ENCODE results near the gene ARID1B. TPM values are rescaled to one million over a fixed set of nuclear protein-coding genes. Genes with fewer than 3 reads are reported as not detected.

The ARID1B gene
- total RNA-seq, 1 donor from 2014 or later: 101 TPM

DNA sequence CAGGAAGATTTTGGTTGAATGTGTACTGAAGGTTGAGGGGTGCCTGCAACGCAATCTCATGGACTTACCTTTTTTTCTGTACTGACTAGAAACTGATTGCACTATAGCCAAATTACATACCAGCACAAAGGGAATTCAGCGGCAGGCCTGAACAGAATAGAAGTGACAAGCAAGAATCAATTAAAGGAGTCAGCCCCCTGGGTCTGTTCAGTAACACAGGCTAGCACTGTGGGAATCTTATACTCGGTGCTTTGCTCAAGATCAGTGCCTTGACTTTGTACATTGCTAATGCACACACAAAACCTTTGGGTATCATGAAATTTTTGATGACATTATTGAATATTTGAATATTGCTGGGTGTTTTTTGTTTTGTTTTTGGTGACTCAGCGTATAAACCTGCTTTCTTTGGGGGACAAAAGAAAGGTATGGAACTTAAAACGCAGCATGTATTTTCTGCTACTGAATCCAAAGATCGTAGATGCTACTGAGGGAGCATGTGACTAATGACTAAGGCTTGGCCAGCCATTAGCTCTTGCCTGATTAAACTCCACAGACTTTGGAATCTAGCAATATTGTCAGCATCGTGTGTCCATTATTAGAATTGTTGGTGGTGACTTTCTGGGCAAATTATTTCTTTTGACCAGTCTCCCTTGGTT lies 236.6 kb downstream of the ARID1B start:
- Mint-ChIP-seq H3K36me3 (ENCODE audit: low read depth) (no peaks in the 10 kb centered on the region), H3K27me3 (ENCODE audit: low read depth) (no peaks in the 10 kb centered on the region), H3K4me3 (no peak overlapping the region), H3K9me3 (peaks cover 2% of the 10 kb centered on the region), H3K4me1 (peaks cover 37% of the 10 kb centered on the region), H3K27ac (ENCODE audit: unreplicated experiment) (no peak overlapping the region)
- TF ChIP-seq CTCF (conservative IDR thresholded peaks at IDR 0.05): no peak
- no peak for DNase-seq (ENCODE audit: low read depth, low spot score)

GRCh38 chr6:157014871-157015270 lies 237.7 kb downstream of the ARID1B start:
- DNase-seq (ENCODE audit: low read depth, low spot score): no peak
- TF ChIP-seq CTCF (conservative IDR thresholded peaks at IDR 0.05): no peak
- H3K27me3 Mint-ChIP-seq (ENCODE audit: low read depth): no peaks in the 10 kb centered on the region
- H3K27ac Mint-ChIP-seq (ENCODE audit: unreplicated experiment): no peak overlapping the region
- H3K36me3 Mint-ChIP-seq (ENCODE audit: low read depth): no peaks in the 10 kb centered on the region
- no peak overlapping the region for H3K4me3 Mint-ChIP-seq
- peaks cover 48% of the 10 kb centered on the region for H3K4me1 Mint-ChIP-seq
- H3K9me3 Mint-ChIP-seq: peaks cover 2% of the 10 kb centered on the region

GRCh38 chr6:157017022-157017421 lies 239.8 kb downstream of the ARID1B start:
- H3K4me1 Mint-ChIP-seq: peaks cover 57% of the 10 kb centered on the region
- no peaks in the 10 kb centered on the region for H3K27me3 Mint-ChIP-seq (ENCODE audit: low read depth)
- H3K36me3 Mint-ChIP-seq (ENCODE audit: low read depth): no peaks in the 10 kb centered on the region
- H3K4me3 Mint-ChIP-seq: no peak overlapping the region
- DNase-seq (ENCODE audit: low read depth, low spot score): no peak
- H3K27ac Mint-ChIP-seq (ENCODE audit: unreplicated experiment): no peak overlapping the region
- H3K9me3 Mint-ChIP-seq: no peaks in the 10 kb centered on the region
- TF ChIP-seq CTCF (conservative IDR thresholded peaks at IDR 0.05): no peak

DNA sequence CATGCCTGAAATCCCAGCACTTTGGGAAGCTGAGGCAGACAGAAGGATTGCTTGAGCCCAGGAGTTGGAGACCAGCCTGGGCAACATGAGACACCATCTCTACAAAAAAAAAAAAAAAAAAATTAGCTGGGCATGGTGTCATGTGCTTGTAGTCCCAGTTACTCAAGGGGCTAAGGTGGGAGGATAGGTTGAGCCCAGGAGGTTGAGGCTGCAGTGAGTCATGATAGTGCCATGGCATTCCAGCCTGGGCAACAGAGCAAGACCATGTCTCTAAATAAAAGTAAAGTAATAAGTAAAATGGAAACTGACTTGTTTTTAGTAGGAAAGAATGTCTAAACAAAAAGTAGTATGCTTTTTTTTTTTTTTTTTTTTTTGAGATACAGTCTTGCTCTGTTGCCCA lies 240.7 kb downstream of the ARID1B start:
- DNase-seq (ENCODE audit: low read depth, low spot score): no peak
- Mint-ChIP-seq H3K27ac (ENCODE audit: unreplicated experiment) (no peak overlapping the region), H3K36me3 (ENCODE audit: low read depth) (no peaks in the 10 kb centered on the region), H3K27me3 (ENCODE audit: low read depth) (no peaks in the 10 kb centered on the region), H3K4me3 (no peak overlapping the region), H3K4me1 (peaks cover 57% of the 10 kb centered on the region), H3K9me3 (no peaks in the 10 kb centered on the region)
- TF ChIP-seq CTCF (conservative IDR thresholded peaks at IDR 0.05): no peak

DNA sequence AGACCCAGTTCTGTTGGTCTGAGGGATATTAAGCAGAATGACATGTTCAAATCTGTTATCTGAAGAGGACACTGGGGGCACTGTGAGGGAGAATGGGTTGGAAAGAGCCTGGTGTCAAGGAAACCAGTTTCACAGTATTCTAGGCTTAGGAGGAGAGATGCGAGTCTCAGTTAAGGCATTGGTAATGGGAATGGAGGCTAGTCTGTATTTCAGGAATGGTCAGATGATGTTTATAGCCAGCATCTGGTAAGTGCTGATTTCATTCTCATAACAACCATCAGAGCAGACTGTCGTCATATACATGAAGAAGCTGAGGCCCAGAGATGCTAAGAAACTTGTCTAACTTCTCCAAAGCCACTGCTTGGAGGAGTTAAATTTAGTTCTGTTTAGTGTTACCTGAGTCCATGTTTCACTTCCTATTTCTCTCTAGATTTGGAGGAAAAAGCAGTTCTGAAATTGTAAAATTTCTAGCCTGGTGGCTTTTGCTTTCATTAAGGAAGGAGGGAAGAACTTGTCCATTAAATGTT lies 242.0 kb downstream of the ARID1B start:
- TF ChIP-seq CTCF (conservative IDR thresholded peaks at IDR 0.05): peak; percentile 23
- no peaks in the 10 kb centered on the region for H3K36me3 Mint-ChIP-seq (ENCODE audit: low read depth)
- H3K27ac Mint-ChIP-seq (ENCODE audit: unreplicated experiment): peak overlapping the region; percentile 53
- H3K4me3 Mint-ChIP-seq: peak overlapping the region; percentile 67
- no peaks in the 10 kb centered on the region for H3K9me3 Mint-ChIP-seq
- H3K27me3 Mint-ChIP-seq (ENCODE audit: low read depth): no peaks in the 10 kb centered on the region
- DNase-seq (ENCODE audit: low read depth, low spot score): no peak
- H3K4me1 Mint-ChIP-seq: peaks cover 47% of the 10 kb centered on the region

All from neural crest cell (in vitro differentiated cells).